GM18511 (cell line): ENCODE measurements around the gene FMNL2.

Source experiments
- ATAC-seq: cut with Tn5 transposase; IDR thresholded peaks from one replicate; pipeline ENCODE4 v1.9.1; 2021; ENCODE audit warnings: mild to moderate bottlenecking, moderate library complexity; ENCODE audit not compliant: unreplicated experiment

FMNL2 gene

DNA sequence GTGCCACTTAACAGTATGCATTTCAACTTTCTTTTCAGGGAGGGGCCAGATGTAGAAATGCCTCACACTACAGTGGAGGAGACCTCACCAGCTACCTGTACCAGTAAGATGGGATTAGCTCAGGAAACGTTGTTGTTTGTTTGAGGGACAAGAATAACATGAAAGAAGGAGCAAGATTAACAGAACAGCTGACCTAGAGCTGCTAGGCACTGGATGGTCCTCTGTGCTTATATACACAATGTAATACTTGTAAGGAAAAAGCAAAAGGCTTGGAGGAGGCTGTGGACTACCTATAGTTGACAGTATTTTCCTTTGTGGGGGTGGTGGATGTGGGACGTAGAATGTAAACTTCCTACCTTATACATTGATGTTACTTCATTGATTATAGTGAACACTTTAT lies 154.4 kb downstream of the FMNL2 start:
- ATAC-seq = no peak

- no peak for ATAC-seq
Observed at GRCh38 chr2:152490686-152491455, 155.9 kb downstream of the FMNL2 start.

DNA sequence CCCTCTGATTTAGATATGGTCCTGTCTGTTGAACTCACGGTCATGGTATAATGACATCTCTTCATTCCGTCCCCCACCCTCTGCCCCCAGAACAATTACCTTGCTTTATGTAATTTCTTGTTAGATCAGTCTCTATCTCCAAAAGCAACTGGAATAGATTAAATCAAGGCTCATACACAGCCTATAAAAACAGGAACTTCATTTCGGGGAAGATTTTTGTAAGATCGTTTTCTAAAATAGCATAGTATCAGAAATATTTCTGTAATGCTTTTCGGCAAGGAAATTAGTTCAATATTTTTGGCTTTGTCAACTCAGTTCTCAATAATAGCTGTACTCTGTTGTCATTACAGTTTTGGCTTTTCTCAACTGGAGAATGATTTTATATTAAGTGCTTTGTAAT lies 157.2 kb downstream of the FMNL2 start:
- no peak for ATAC-seq

- ATAC-seq = no peak
Observed at GRCh38 chr2:152492911-152493310, 157.9 kb downstream of the FMNL2 start.

GRCh38 chr2:152493417-152493816 lies 158.4 kb downstream of the FMNL2 start:
- no peak for ATAC-seq

GRCh38 chr2:152493945-152494528 lies 159.1 kb downstream of the FMNL2 start:
- ATAC-seq = no peak

- no peak for ATAC-seq
Observed at GRCh38 chr2:152496371-152496770, 161.4 kb downstream of the FMNL2 start.

- peak; percentile 76 for ATAC-seq
Observed at GRCh38 chr2:152497481-152498052, 162.6 kb downstream of the FMNL2 start.

DNA sequence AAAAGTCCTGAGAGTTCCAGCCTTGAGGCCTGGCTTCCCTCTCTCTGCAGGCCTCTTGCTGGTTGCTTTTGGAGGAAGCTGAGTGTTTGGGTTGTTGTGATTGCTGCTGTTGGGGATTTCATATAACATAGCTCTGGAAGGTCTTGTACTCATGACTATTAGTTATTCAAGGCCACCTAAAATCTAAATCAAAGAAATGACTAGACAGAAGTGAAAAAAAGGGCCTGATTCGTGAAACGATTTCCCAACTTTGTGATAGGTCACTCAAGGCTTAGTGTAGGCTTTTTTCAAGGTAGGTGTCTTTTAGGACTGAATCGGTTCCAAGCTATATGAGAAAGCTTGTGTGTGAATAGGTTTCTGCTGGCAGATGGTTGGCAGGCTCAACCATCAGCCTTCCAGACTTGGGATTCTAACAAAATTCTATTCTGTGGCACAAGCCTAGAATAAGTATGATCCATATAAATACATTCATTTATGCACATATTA lies 164.4 kb downstream of the FMNL2 start:
- peak; percentile 13 for ATAC-seq

DNA sequence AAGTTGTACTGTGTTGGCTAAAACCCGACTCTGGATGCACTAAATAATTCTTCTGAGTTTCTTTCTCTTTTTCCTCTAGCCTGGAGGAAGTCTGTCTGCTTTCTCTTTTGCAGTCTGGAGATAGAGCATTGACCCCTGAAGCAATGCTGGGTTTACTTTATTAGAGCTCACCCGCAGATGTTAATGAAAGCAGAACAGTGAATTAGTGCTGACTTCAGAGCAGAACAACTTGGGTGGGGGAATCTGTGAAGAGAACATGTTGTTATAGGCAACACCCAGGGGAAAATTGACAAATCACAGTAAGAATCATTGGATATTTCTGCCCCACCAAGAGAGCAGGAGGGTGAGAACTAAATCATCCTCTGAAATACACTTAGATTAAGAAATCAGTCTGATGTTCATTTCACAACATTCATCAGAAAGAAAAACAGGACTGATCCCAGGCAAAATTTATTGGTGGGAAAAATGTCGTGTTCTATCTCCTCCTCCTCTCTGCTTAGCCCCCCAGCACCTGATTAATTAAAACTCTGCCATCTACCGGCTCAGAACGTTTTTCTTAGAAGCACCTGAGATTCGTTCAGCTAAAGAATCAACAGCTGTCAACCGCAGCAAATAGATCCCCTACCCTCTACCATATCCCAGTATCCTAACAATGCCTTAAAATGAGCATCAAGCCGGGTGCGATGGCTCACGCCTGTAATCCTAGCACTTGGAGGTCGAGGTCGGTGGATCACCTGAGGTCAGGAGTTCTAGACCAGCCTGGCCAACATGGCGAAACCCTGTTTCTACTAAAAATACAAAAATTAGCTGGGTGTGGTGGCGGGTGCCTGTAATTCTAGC lies 165.1 kb downstream of the FMNL2 start:
- peak; percentile 49 for ATAC-seq

GRCh38 chr2:152500772-152501171 lies 165.8 kb downstream of the FMNL2 start:
- no peak for ATAC-seq

DNA sequence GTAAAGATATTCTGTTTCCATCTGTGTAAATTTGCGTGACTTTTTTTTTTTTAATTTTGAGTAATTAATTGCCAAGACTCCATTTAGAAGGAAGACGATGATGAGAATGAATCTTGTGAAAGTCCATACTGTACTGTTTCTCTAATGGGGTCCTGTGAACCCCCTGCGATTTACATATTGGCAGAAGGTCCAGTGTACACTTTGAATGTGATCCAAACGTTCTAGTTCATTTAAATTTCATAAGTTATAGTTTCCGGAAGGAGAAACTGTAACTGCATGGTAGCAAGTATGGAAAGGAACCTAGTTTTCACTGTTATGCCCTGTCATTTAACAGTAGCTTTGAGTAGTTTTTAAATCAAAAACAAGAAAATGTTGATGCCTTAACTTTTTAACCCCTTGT lies 166.7 kb downstream of the FMNL2 start:
- no peak for ATAC-seq

DNA sequence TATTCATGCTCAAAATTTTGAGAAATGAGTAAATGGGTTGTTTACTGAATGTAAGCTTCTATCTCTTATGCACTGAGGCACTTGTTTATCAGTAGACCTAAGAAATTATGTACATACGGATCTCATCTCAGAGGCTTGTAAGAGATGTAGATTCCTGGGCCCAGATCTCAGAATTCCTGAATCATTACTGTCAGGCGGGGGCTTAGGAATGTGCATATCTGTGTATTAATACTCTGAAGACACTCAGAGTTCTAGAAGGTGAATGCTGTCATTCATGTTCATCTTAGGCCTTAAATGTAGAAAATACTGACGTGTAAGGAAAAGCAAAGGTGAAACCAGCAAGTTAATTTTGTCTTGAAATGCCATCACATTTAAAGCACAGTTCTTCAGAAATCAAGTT lies 169.6 kb downstream of the FMNL2 start:
- ATAC-seq = no peak

DNA sequence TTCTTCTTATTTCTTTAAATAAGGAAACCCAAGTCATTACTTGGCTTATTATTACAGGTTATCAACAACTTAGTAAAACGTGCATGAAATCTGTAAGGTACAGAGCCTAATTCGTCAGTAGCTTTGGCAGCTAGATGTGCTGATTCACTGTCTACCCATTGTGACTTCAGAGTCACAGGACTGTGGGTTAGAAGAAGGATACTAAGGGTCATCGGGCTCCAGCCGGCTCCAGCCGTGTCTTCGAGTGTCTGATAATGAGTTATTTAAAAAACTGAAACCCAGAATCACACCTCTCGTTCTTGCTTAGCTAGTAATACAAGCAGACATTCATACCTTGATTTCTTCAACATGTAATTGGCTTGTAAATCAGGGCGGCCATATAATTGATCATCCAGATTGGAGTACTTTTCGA lies 170.5 kb downstream of the FMNL2 start:
- ATAC-seq = peak; percentile 51

- ATAC-seq = peak; percentile 76
Observed at GRCh38 chr2:152506843-152507242, 171.9 kb downstream of the FMNL2 start.

DNA sequence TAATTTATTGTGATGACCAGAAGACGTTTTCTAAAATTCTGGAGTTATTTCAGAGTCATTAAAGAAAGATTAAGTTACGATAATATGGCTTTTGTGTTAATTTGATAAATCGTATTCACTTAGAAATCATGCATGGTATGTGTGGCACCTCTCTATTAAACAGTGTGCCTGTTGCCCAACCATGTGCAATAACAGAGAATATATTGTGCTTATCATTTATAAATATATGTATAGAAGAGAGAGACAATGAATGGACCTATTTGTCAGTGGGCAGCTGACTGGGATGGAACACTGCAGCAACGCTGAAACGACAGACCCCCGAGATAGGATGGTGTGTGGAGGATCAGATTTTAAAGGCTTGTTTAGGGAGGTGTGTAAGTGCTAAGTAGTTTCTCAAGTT lies 172.9 kb downstream of the FMNL2 start:
- ATAC-seq = no peak

DNA sequence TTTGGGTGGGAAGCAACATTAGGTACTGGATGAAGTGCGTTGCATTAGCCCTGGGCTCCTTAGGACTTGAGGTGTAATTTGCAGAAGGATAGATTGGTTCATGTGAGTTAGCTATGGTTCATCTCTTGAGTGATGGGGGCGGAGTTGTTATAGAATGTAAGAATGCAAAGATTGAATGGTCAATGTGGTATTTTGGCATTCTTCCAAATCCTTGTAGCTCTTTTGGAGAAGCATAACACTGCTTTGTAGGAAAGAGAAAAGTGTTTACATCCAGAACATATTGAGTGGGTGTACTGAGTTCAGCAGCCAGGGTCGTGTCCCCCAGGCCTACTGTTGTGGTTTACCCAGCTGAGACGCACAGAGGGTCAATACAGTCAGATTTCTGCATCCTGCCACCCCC lies 173.5 kb downstream of the FMNL2 start:
- ATAC-seq = no peak

DNA sequence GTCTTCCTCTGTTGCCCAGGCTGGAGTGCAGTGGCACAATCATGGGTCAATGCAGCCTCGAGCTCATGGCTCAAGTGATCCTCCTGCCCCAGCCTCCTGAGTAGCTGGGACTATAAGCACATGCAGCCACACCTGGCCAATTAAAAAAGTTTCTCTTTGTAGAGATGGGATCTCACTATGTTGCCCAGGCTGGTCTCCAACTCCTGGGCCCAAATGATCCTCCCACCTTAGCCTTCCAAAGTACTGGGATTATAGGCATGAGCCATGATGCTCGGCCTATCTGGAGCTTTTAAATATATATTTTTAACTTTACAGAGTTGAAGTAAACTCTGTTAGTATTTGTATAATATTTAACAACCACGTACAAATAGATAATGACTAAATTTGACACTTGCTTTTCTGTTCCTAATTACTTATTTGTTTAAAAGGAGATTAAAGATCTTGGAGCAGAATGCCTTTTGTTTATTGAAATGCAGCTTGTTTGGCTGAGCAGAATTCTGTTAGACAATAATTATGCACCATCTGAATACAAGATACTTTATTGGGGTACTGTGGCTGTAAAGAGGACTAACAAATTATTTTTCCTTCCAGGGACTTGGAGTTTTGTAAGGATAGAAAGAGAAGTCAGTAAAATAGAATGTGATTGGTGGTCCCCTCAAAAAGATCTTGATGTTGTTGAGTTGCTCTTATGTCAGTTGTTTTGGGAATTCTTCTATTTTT lies 175.0 kb downstream of the FMNL2 start:
- no peak for ATAC-seq

DNA sequence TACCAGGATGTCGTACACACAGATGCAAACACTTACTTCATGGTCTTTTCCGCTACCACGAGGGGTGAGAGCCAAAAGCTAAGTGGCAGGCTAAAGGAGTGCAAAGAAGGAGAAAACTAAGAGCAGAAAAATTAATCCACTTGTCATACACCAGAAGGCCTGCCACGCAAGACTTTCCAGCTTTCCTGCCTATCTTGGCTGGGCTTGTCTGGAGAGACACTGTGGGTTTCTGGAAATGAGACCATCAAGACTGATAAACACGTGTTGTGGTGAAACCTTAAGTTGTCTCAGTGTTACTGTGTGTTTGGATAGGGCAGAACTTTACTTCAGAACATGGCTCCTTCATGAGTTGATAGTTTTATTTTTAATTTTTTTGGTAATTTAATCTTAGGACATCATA lies 175.6 kb downstream of the FMNL2 start:
- ATAC-seq = no peak

DNA sequence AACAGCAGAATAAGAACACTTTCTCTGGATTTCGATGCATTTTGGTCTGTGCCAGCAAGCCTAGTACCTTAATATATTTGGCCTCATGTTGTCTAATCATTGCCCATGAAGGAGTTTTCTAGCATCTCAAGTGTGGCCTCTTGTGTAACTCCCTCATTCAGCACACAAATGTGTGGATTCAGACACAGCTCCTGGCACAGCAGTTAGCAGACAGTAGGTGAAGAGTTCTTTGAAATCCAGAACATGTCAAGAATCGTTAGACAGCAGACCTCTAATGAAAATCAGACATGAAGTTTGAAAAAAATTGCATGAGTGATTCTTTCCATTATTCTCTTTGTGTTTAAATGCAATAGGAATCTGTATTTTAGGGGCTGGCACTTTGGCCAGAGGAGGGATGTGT lies 177.0 kb downstream of the FMNL2 start:
- no peak for ATAC-seq

DNA sequence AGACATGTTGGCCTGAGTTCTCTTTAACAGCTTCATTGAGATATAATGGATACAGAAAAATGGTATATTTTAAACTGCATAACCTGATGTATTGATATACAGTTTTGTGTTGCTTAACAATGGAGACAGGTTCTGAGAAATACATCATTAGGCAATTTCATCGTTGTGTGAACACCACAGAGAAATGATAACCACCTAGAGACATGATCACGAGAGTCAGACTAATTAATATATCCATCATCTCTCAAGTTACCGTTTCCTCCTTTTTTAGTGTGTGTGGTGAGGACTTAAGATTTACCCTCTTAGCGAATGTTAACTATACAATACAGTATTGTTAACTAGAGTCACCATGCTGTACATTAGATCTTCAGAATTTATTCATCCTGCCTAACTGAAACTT lies 178.1 kb downstream of the FMNL2 start:
- no peak for ATAC-seq
